Nephron progenitor cell (in vitro differentiated cells): ENCODE measurements around the gene NUDT2.

Experiments
- DNase-seq: peaks from one replicate; pipeline ENCODE4 v3.0.0; 2021
- H3K27ac Mint-ChIP-seq: 2 replicates; pipeline ENCODE4 v1.8.0; 2021; ENCODE audit warnings: mild to moderate bottlenecking, moderate library complexity, mixed read lengths
- H3K27me3 Mint-ChIP-seq: 2 replicates; pipeline ENCODE4 v1.8.0; 2021; ENCODE audit warnings: mild to moderate bottlenecking, low read depth, mixed read lengths; ENCODE audit not compliant: poor library complexity
- H3K36me3 Mint-ChIP-seq: 2 replicates; pipeline ENCODE4 v1.8.0; 2021; ENCODE audit warnings: low read depth, mixed read lengths
- H3K4me1 Mint-ChIP-seq: 2 replicates; pipeline ENCODE4 v1.8.0; 2021; ENCODE audit warnings: mixed read lengths
- H3K4me3 Mint-ChIP-seq: 2 replicates; pipeline ENCODE4 v1.8.0; 2021; ENCODE audit warnings: mild to moderate bottlenecking, moderate library complexity, mixed read lengths
- H3K9me3 Mint-ChIP-seq: 2 replicates; pipeline ENCODE4 v1.8.0; 2021; ENCODE audit warnings: mild to moderate bottlenecking, moderate library complexity, mixed read lengths
- TF ChIP-seq, protein P1 (sequence below): fragments of 200-600 bp; sonication (generic); IDR thresholded peaks from 2 replicates; pipeline ENCODE4 v1.5.0; 2021; ENCODE audit warnings: antibody characterized with exemption

NUDT2 gene

DNA sequence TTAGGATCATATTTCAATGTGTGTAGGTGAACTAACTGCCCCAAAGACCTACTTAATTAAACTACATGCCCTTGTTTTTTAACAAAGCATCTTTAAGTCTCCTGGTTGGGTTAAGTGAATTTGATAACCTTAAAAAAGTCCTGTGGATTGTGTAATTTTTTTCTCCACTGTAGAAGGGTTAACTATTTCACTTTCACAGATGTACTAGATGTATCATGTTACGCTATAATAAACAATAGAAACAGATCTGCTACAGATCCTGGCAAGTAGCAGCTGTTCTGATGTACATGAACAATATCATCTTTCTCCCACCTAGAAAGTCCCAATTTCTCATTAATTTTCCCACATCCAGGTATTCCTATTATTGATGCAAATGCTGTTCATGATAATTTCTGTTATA, 19.2 kb upstream of the NUDT2 start:
- H3K4me1 Mint-ChIP-seq: peaks cover 10% of the 10 kb centered on the region
- H3K36me3 Mint-ChIP-seq: no peaks in the 10 kb centered on the region
- DNase-seq: no peak
- no peaks in the 10 kb centered on the region for H3K9me3 Mint-ChIP-seq
- no peaks in the 10 kb centered on the region for H3K27me3 Mint-ChIP-seq
- TF ChIP-seq, protein P1, sequence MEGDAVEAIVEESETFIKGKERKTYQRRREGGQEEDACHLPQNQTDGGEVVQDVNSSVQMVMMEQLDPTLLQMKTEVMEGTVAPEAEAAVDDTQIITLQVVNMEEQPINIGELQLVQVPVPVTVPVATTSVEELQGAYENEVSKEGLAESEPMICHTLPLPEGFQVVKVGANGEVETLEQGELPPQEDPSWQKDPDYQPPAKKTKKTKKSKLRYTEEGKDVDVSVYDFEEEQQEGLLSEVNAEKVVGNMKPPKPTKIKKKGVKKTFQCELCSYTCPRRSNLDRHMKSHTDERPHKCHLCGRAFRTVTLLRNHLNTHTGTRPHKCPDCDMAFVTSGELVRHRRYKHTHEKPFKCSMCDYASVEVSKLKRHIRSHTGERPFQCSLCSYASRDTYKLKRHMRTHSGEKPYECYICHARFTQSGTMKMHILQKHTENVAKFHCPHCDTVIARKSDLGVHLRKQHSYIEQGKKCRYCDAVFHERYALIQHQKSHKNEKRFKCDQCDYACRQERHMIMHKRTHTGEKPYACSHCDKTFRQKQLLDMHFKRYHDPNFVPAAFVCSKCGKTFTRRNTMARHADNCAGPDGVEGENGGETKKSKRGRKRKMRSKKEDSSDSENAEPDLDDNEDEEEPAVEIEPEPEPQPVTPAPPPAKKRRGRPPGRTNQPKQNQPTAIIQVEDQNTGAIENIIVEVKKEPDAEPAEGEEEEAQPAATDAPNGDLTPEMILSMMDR: no peak
- H3K27ac Mint-ChIP-seq: no peak overlapping the region
- H3K4me3 Mint-ChIP-seq: no peak overlapping the region

DNA sequence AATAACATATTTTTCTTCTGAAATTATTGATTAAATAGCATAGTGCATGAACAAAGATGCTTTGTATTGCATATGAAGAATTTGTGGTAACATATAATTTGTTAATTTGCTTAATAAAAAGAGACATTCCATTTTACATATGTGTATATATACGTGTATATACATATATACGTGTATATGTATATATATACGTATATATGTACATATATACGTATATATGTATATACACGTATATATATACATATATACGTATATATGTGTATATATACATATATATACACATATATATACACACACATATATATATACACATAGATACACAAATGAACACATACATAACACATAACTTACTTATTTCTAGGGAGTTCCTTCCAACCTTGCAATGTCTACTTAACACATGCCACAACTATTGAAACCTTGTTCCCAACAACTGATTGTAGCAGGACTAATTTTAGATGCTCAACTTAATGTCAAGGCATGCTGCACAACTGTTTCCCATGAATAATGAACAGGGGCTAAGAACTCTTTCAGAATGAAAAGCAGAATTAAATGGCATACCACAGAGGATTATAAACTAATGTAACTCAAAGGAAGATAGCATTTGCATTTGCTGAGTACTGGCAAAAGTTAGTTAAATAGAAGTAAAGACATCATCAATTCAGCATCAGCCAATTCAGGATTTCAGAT, 17.7 kb upstream of the NUDT2 start:
- TF ChIP-seq, protein P1: no peak
- no peaks in the 10 kb centered on the region for H3K36me3 Mint-ChIP-seq

DNA sequence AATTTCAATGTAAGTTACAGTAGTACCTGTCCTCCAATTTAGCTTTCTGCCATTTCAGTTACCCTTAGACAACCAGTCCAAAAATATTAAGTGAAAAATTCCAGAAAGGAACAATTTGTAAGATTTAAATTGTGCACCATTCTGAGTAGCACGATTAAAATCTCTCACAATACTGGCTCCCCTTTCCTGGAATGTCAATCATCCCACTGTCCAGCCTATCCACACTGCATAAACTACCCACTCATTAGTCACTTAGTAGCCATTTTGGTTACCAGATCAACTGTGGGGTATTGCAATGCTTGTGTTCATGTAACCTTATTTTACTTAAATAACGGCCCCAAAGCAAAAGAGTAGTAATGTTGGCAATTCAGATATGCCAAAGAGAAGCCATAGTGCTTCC, 11.9 kb upstream of the NUDT2 start:
- Mint-ChIP-seq H3K9me3 (no peaks in the 10 kb centered on the region), H3K4me1 (no peaks in the 10 kb centered on the region), H3K36me3 (peaks cover 4% of the 10 kb centered on the region), H3K27me3 (no peaks in the 10 kb centered on the region), H3K27ac (no peak overlapping the region), H3K4me3 (no peak overlapping the region)
- DNase-seq: no peak
- TF ChIP-seq, protein P1: no peak

More for the DNA sequence above, 17.7 kb upstream of the NUDT2 start:
- Mint-ChIP-seq H3K27me3 (no peaks in the 10 kb centered on the region), H3K4me1 (peaks cover 10% of the 10 kb centered on the region), H3K27ac (no peak overlapping the region), H3K9me3 (no peaks in the 10 kb centered on the region), H3K4me3 (no peak overlapping the region)
- no peak for DNase-seq

DNA sequence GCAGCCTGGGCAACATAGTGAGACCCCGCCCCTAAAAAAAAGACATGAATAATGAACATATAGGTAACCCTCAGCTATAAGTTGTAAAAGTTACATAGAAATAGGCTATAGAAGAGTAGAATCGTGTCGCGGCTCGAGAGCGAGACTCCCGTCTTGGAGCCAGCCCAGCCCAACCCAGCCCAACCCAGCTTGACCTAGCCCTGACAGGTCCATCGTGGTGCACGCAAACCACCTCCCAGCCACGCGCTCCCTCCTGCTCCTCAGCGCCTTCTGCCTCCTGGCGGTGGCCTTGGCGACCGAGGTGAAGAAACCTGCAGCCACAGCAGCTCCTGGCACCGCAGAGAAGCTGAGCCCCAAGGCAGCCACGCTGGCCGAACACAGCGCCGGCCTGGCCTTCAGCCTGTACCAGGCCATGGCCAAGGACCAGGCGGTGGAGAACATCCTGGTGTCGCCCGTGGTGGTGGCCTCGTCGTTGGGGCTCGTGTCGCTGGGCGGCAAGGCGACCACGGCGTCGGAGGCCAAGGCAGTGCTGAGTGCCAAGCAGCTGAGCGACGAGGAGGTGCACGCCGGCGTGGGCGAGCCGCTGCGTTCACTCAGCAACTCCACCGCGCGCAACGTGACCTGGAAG, 11.1 kb upstream of the NUDT2 start:
- TF ChIP-seq, protein P1: no peak

DNA sequence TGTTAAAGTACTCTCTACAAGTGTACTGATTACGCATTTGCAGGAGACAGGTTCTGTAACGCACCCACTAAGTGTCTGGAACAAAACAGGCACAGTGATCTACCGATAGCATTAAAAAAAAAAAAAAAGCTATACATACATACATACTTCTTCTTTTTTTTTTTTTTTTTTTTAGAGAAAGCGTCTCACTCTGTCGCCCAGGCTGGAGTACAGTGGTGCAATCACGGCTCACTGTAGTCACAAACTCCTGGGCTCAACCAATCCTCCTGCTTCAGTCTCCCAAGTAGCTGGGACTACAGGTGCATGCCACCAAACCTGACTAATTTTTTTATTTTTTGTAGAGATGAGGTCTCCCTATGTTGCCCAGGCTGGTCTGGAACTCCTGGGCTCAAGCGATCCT, 7.9 kb upstream of the NUDT2 start:
- peaks cover 4% of the 10 kb centered on the region for H3K36me3 Mint-ChIP-seq
- H3K4me3 Mint-ChIP-seq: no peak overlapping the region
- no peak for DNase-seq
- TF ChIP-seq, protein P1: no peak
- no peaks in the 10 kb centered on the region for H3K9me3 Mint-ChIP-seq
- H3K4me1 Mint-ChIP-seq: peaks cover 3% of the 10 kb centered on the region
- H3K27ac Mint-ChIP-seq: no peak overlapping the region
- H3K27me3 Mint-ChIP-seq: no peaks in the 10 kb centered on the region

More for the DNA sequence above, 11.1 kb upstream of the NUDT2 start:
- H3K27ac Mint-ChIP-seq: no peak overlapping the region
- H3K9me3 Mint-ChIP-seq: no peaks in the 10 kb centered on the region
- DNase-seq: no peak
- H3K36me3 Mint-ChIP-seq: peaks cover 4% of the 10 kb centered on the region
- H3K4me3 Mint-ChIP-seq: no peak overlapping the region
- H3K4me1 Mint-ChIP-seq: no peaks in the 10 kb centered on the region
- H3K27me3 Mint-ChIP-seq: no peaks in the 10 kb centered on the region
